Skin epidermis (tissue), 12 donors: Measurements from ENCODE around the gene ARPC3.
"Not testable (repeated sequence)": the region's sequence is repeated elsewhere in the genome, so short reads cannot be mapped to it uniquely, and the experiment has no call there.

Experiments used
- H3K27ac ChIP-seq, 21 experiments: fragments of 200-600 bp; sonication (generic) in 11 of 21; one replicate each; pipeline ENCODE4 v1.5.0; 2020; ENCODE audit warnings: mild to moderate bottlenecking in 3 of 21, inconsistent platforms in 2 of 21, moderate library complexity in 2 of 21
- H3K4me3 ChIP-seq, 7 experiments: fragments of 200-600 bp; sonication (generic) in 2 of 7; one replicate each; pipeline ENCODE4 v1.5.0; 2020; ENCODE audit warnings: inconsistent platforms in 2 of 7, mild to moderate bottlenecking in 2 of 7, moderate library complexity in 1 of 7

The ARPC3 gene

GRCh38 chr12:110449799-110450497, at the start of gene ARPC3:
Gene ARPC3, minus strand, starts transcription at chr12:110450337. Its CDS starts 77 bp downstream, at chr12:110450260.
- H3K4me3 ChIP-seq = peak within 1 kb of the TSS; percentile 75 to 98 (median 90)

DNA sequence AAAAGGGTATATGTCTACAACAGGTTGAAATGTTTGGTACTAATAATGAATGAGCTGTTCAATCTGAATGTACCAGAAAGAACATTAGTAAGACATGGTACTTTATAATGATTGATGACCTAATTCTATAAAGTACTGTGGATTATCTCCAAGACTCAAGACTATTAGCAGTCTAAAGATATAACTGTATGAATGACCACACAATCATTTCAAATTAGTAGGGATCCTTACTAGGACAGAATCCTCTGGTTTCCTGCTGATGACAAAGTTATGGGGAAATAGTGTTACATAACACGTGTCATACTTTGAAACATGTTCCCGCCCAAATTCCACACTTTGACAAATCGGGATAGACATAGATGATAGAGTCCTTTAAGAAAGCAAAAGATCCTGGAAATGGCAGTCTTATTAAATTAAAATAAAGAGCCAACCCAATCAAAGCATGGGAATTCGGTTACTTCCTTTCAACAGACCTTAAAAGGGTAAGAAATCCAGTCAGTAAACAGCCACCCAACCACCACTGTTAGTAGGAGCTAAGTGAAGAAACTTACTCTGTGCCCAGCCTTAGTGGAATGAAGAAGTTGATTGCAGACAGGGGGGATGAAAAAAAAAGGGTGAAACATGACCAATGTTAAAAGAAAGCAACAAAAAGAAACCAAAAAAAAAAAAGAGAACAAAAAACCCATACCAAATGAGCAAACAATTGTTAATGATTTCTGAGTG, 49.0 kb upstream of the ARPC3 start:
- Histone ChIP-seq H3K27ac (peak overlapping the region in 6 of 21 experiments; percentile 7 to 51 (median 34)), H3K4me3 (no peak overlapping the region)

More at GRCh38 chr12:110449799-110450497, at the start of gene ARPC3:
- peak within 1 kb of the TSS; percentile 93 to 99 (median 98) for H3K27ac ChIP-seq

DNA sequence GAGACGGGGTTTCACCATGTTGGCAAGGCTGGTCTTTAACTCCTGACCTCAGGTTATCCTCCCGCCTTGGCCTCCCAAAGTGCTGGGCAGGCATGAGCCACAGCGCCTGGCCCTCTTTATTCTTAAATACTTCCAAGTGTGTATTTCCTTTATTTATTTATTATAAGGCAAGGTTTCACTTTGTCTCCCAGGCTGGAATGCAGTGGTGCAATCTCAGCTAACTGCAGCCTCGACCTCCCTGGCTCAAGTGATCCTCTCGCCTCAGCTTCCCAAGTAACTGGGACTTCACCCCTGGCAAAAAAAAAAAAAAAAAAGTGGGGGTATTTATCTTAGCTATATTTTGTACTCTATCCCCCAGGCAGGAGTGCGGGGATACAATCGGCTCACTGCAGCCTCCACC, 25.3 kb upstream of the ARPC3 start:
- H3K4me3 ChIP-seq = no peak overlapping the region

DNA sequence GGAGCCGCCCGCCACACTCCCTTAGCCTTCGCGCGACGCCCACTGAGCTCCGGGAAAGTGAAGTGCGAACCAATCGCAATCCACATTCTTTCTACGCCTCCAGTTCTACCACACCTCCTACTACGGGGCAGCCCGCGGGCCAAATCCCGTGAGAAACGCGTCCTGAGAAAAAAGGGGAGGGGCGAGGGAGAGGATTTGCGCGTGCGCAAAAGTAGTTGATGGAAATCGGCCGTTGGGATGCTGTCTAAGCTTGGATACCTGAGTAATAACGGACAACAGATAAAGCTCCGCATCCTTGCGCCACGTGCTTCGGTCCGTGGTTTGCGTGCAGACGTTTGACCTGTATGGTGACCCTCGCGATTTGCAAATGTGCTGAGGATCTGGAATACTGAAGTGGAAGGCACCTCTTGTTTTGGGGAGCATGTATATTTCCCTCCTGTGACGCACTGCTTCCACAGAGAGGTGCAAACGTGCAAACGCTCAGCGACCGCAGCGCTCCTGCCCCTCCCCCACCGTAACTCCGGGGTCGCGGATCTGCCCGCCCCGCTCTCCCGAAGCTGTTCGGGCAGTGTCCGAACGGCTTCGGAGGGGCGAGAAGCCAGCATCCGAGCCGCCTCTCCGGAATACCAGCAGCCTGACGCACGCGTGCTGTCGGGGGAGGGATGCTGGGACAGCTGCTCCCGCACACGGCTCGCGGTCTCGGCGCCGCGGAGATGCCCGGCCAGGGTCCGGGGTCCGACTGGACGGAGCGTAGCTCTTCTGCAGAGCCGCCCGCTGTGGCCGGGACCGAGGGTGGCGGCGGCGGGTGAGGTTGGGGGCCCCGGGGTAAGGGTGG, 18.3 kb upstream of the ARPC3 start, which contains the start of the genes FAM216A and GPN3:
TSS of gene FAM216A (plus strand) at position 632 of the 835 bp plus-strand sequence. CDS start at position 663, 31 bp downstream.
TSS of gene GPN3 (minus strand) at position 44 of the 835 bp plus-strand sequence. CDS start 54 bp downstream, outside the sequence.
- peak within 1 kb of the TSS; percentile 52 to 81 (median 72) for H3K4me3 ChIP-seq
- peak within 1 kb of the TSS; percentile 64 to 94 (median 86) for H3K27ac ChIP-seq

More for the DNA sequence above, 25.3 kb upstream of the ARPC3 start:
- no peak overlapping the region for H3K27ac ChIP-seq

DNA sequence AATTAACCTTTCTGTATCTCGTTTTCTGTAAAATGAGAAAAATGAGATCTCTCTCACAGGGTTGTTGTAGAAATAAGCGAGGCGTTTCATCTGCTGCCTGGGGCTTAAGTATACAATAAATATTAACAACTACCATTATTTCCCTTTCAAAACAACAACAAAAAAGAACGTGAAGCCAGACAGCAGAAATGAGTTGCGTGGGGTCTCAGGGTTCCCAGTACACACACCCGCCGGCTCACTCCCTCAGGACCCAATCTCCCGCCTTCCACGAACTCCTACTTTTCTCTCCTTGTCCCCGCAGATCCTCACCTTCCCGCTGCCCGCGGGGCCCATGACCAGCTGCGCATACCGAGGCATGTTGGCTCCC, 17.7 kb upstream of the ARPC3 start:
- Histone ChIP-seq H3K4me3 (peak overlapping the region; percentile 52 to 81 (median 72)), H3K27ac (peak overlapping the region in 19 of 21 experiments; percentile 67 to 91 (median 82))

- H3K4me3 ChIP-seq = peak overlapping the region in 1 of 7 experiments; percentile 72
- peak overlapping the region in 8 of 21 experiments; percentile 10 to 87 (median 82) for H3K27ac ChIP-seq
Measured at GRCh38 chr12:110466791-110467190, 16.7 kb upstream of the ARPC3 start.

GRCh38 chr12:110465765-110466164, 15.6 kb upstream of the ARPC3 start:
- not testable (repeated sequence) for H3K4me3 ChIP-seq, H3K27ac ChIP-seq

DNA sequence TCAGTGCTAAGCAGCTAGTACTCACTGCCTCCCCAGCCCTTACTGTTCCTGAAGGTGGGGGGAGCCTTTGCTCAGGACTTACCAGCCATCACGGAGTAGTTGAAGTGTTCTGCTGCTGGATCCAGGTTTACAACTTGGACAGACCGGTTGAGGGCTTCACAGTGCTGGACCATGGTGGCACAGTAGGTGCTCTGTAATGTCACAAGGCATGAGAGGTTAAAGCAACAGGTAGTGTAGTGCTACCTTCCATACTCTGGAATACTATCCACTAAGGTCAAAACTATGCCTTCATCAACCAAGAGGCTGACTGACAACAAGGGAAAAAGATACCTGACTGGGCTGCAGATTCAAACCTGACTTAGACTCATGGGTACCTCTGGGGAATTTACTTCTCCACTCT, 14.9 kb upstream of the ARPC3 start:
- H3K4me3 ChIP-seq = no peak overlapping the region

DNA sequence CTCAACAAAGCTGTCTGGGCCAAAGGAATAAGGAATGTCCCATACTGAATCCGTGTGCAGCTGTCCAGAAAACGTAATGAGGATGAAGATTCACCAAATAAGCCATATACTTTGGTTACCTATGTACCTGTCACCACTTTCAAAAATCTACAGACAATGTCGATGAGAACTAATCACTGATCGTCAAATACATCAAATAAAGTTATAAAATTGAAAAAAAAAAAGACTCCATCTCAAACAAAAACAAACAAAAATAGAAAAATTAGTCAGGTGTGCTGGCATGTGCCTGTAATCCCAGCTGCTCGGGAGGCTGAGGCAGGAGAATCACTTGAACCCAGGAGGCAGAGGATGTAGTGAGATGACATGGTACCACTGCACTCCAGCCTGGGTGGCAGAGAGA, 11.1 kb upstream of the ARPC3 start:
- H3K27ac ChIP-seq, H3K4me3 ChIP-seq: not testable (repeated sequence)

More for the DNA sequence above, 14.9 kb upstream of the ARPC3 start:
- H3K27ac ChIP-seq = no peak overlapping the region

DNA sequence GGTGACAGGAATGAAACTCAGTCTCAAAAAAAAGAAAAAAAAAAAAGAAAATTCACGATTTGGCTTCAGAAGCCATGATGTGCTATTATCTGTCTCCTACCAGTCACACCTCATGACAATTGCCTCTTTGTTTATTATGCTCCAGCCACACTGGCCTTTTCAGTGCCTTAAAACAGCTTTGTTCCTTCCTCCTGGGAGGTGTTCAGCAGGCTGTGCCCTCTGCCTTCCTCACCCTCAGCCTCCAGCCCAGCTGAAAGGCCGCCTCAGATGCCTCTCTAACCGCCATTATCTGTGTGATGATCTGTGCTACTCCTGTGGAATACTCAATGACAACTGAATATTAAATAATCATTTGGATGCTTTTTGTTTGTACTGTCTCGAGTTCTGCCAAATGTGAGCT, 8.6 kb upstream of the ARPC3 start:
- Histone ChIP-seq H3K27ac (no peak overlapping the region), H3K4me3 (no peak overlapping the region)

- no peak overlapping the region for H3K4me3 ChIP-seq
- H3K27ac ChIP-seq = no peak overlapping the region
Measured at GRCh38 chr12:110453569-110454296, 3.6 kb upstream of the ARPC3 start.

- no peak overlapping the region for H3K4me3 ChIP-seq
- H3K27ac ChIP-seq = peak overlapping the region in 3 of 21 experiments; percentile 17 to 93 (median 34)
Measured at GRCh38 chr12:110451263-110451662, 1.1 kb upstream of the ARPC3 start.

DNA sequence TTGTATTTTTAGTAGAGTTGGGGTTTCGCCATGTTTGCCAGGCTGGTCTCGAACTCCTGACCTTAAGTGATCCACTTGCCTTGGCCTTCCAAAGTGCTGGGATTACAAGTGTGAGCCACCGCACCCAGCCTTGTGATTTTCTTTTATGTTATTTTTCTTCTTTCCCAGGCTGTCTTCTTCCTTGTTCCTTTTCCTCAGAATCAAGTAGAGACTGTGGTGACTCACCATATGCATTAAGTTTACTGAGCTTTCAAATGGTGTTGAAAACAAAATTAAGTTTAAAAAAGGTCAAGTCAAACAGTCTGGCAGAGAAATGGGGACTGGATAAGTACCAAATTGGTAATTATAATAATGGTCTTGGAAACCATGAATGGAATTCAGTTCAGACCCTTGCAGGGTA, 5.7 kb downstream of the ARPC3 start:
- H3K4me3 ChIP-seq = no peak overlapping the region
- no peak overlapping the region for H3K27ac ChIP-seq

- H3K27ac ChIP-seq = no peak overlapping the region
Measured at GRCh38 chr12:110436231-110436630, 13.9 kb downstream of the ARPC3 start.

GRCh38 chr12:110431957-110432587, 18.1 kb downstream of the ARPC3 start:
- H3K27ac ChIP-seq = peak overlapping the region in 10 of 21 experiments; percentile 17 to 81 (median 63)
- H3K4me3 ChIP-seq = peak overlapping the region; percentile 36 to 52 (median 44)

More at GRCh38 chr12:110436231-110436630, 13.9 kb downstream of the ARPC3 start:
- no peak overlapping the region for H3K4me3 ChIP-seq

- H3K4me3 ChIP-seq, H3K27ac ChIP-seq: not testable (repeated sequence)
Measured at GRCh38 chr12:110429676-110430075, 20.5 kb downstream of the ARPC3 start.

DNA sequence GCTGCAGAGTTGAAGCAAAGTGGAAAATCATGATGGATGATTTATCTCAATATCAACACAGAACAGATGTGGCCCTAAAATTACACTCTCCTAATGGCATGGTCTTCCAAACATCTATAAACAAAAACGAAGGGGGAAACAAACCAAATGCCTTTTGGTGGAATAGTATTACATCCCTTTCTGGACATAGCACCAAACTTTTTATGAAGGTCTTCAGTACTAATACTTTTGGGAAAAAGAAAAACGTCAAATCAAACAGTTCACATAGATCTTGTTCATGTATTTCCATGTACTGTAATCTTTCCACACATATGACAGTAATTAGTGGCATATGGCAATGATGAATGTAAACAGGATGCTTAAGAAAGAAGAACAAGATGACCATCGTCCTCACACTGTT, 23.7 kb downstream of the ARPC3 start:
- Histone ChIP-seq H3K27ac (no peak overlapping the region), H3K4me3 (no peak overlapping the region)

GRCh38 chr12:110424237-110424636, 25.9 kb downstream of the ARPC3 start:
- Histone ChIP-seq H3K27ac (no peak overlapping the region), H3K4me3 (no peak overlapping the region)

DNA sequence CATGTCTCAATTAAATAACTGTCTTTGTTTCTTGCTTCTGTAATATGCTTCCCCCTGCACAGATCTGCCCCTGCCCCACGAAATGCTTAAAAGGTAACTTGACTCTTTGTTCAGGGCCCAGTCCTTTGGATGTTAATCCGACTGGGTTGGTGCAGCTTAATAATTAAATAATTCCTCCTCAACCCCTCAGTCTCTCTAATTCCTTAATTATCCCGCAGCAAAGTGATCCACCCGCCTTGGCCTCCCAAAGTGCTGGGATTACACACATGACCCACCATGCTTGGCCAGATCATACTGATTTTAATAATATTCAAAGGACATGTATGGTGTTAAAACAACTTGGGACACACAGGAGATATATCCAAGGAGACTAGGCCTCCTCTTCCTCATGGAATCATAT, 28.4 kb downstream of the ARPC3 start:
- Histone ChIP-seq H3K4me3 (no peak overlapping the region), H3K27ac (no peak overlapping the region)
